Fibroblast of mammary gland (primary cell): ENCODE data around the gene TANGO2.
A peak's percentile ranks its signal among the peaks of the same experiment; 100 is the strongest.

ENCODE experiments used
- DNase-seq: peaks from one replicate; pipeline ENCODE4 v3.0.0-alpha.2; 2010; ENCODE audit warnings: low read depth
- H3K4me3 ChIP-seq: 2 replicates; pipeline ENCODE4 v1.5.1; 2011; ENCODE audit warnings: low read depth, mild to moderate bottlenecking, low read length, moderate library complexity; ENCODE audit not compliant: control insufficient read depth
- TF ChIP-seq, protein P1 (sequence below): conservative IDR thresholded peaks from 2 replicates; pipeline ENCODE4 v1.5.1; 2011; ENCODE audit warnings: low read depth, low read length, inconsistent platforms; ENCODE audit not compliant: control insufficient read depth, insufficient read depth

The TANGO2 gene

DNA sequence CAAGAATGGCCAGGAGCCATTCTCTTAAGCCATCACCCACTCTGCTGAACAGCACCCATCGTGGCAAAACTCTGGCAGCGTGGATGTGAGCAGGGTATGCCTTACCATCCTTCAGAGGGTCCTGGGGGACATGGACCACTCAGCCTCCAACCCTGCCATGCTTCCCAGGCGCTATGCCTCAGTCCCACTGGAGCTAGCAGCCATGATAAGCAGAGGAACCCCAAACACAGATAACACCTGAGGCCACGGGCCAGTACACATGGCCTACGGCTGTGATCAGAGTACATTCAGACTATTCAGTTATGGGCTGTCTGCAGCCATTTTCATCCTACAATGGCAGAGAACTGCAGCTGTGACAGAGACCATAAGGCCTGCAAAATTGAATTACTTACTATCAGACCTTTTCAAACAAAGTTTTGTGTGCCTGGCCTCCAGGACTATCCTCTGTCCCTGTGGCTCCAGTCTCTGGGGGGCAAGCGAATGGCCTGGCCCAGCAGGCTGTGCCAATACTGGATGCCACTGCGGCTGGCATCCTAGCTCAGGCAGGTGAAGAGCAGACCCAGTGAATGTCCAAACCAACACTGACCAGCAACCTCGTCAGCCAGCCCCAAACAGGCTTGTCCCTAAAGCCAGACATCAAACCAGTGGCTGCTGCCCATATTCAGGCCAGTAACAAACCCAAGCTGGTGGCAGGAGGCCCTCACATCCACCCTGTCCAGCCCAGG lies 11.2 kb upstream of the TANGO2 start:
- TF ChIP-seq, protein P1, sequence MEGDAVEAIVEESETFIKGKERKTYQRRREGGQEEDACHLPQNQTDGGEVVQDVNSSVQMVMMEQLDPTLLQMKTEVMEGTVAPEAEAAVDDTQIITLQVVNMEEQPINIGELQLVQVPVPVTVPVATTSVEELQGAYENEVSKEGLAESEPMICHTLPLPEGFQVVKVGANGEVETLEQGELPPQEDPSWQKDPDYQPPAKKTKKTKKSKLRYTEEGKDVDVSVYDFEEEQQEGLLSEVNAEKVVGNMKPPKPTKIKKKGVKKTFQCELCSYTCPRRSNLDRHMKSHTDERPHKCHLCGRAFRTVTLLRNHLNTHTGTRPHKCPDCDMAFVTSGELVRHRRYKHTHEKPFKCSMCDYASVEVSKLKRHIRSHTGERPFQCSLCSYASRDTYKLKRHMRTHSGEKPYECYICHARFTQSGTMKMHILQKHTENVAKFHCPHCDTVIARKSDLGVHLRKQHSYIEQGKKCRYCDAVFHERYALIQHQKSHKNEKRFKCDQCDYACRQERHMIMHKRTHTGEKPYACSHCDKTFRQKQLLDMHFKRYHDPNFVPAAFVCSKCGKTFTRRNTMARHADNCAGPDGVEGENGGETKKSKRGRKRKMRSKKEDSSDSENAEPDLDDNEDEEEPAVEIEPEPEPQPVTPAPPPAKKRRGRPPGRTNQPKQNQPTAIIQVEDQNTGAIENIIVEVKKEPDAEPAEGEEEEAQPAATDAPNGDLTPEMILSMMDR: no peak
- H3K4me3 ChIP-seq: no peak overlapping the region
- DNase-seq: no peak

DNA sequence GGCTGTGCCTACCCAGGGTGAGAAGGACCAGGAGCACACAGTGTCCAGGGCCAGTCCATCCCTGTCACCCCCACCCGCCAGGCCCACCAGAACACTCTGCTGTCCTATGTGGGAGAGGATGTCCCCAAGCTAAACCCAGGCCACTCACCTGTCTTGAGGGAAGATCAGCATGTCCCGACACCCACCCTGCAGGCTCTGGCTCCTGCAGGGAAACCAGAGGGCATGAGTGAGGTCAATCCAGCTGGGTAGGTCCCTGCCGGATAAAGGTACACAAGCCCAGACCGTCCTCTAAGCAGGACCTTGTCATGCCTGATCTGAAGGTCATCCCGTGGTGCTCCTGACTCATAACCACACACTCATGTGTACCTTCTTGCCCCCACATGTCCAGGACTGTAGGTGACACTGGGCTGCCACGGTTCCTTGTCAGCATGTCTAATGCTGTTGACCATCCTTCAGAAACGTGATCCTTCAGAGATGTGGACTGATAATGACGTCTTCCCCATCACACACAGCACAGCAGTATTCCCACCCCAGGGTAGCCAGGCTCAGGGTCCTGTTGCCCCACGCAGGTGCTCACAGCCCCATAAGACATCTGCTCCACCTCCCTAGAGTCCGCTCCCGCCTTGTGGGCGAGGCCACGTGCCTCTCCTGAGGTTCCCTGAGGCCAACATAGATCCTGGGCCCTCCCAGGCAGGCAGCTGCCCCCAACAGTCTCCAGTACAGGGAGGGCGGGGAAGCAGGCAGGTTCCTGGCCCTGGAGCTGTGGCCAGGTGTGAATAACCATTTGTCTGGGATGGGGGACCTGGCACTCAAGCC lies 10.4 kb upstream of the TANGO2 start:
- no peak overlapping the region for H3K4me3 ChIP-seq
- DNase-seq: no peak
- TF ChIP-seq, protein P1: no peak

DNA sequence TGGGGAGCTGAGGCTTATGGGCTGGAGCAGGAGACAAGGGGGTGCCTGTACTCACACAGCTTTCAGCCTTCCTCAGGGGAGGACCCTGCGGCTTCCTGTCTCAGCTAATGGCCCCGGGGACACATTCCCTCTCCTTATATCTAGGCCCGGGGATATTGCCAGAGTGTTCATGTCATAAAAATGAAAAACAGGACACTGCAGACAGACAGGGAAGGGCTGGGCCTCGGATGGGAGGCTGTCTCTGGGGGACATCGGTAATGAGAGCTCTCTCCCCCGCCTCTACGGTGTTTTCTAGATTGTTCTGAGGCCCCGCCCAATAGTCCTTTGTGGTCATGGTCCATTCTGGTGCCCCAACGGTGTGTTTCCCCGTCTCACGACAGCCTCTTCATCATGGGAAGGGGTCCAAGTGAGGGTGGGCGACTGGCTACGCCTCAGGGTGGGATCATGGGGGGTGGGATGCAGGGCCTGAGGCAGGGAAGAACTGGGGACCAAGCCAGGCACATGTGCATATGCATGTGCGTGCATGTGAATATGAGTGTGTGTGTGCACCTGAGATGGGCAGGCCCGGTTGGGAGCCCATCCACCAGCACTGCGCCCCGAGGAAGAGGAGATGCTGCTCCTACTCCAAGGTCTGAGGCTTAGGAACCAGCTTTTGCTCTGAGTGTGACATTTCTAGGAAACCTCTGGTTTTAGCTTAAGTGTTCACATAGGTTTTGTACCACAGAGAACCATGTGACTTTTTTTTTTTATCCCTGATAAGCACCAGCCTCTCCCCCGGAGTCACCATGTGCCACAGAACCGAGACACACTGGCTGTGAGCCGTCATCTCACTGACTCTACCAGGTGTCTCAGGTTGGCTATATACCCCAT lies 9.6 kb upstream of the TANGO2 start:
- no peak for DNase-seq
- H3K4me3 ChIP-seq: no peak overlapping the region
- TF ChIP-seq, protein P1: no peak

DNA sequence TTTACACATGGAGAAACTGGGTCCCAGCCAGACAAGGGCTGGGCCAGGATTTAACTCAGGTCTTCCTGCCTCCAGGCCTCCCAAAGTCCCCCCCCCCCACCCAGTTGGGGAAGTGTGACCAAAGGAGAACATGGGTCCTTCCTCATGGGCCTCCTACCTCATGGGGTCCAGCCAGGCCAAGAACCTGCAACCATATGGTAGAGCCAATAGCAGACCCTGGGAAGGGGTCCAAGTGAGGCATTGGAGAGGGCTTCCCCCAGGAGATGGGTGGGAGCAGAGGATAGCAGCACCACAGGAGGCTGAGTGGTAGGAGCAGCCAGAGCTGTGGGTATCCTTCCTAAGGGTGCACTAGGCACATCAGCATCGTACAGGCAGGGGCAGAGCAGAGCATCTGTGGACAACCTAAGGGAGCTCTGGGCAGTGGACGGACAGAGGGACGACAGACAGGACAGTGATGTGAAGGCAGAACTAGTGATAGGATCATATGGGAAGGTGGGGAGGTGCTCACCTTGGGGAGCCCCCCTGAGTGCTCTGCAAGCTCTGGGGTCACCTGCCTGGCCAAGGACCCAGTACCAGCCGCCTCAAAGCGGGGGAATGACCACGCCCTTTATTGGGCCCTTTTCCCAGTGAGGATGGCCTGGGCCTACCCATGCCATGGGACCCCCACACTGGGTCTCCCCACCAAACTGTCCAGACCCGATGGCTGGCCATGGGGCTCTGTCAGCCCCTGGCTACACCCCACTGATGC lies 8.7 kb upstream of the TANGO2 start:
- H3K4me3 ChIP-seq: no peak overlapping the region
- no peak for DNase-seq
- TF ChIP-seq, protein P1: no peak

DNA sequence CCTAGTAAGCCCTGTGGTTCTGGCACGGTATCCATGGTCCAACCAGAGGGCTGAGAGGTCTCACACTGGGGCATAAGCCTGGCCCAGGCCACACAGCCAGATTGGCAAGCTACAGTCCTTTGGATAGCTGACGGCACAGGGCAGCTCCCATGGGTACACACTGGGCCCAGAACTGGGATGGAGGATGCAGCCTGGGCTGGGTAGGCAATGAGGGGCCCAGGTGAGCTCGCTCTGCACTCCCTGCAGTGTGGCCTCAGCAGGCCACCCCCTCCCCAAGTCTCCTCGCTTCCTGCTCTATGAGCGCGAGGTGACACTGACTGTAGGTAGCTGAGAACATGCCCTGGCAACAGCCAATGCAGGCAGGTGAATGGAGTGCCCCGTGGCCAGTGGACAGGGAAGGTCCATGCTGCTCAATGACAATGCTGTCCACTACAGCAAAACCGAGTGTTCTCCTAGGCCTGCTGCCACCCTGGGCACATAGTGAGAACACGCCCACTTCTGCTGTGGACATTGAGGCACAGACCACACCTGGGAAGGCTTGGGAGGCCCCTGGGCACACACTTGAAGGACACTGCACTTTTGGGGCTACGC lies 8.1 kb upstream of the TANGO2 start:
- DNase-seq: no peak
- TF ChIP-seq, protein P1: no peak
- H3K4me3 ChIP-seq: no peak overlapping the region

DNA sequence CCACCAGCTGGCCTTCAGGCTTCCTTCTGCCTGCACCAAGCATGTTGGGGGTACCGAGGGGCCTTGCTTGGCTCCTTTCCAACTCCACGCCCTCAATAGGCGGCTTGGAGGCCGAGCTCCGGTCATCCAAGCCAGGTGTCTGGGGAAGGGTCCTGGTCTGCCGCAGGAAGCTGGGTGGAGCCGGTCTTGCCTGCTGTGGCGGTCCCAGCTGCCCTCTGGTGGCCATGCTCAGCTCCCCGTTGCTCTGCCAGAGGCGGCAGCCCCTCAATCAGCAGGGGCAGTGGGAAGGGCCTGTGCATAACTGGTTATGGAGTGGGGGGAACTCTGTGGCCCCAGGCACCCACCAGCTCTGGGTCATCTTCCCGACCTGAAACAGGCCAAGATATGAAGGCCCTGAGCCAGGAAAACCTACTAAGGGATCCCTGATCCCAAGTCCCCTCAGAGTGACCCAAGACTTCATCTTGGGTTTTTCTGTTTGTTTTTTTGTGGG lies 7.5 kb upstream of the TANGO2 start:
- DNase-seq: peak; percentile 34
- H3K4me3 ChIP-seq: no peak overlapping the region
- TF ChIP-seq, protein P1: peak; percentile 64
